ENCODE measurements around the gene SRRM5.
"Not testable (repeated sequence)": the region's sequence is repeated elsewhere in the genome, so short reads cannot be mapped to it uniquely, and the experiment has no call there.

SRRM5 gene

DNA sequence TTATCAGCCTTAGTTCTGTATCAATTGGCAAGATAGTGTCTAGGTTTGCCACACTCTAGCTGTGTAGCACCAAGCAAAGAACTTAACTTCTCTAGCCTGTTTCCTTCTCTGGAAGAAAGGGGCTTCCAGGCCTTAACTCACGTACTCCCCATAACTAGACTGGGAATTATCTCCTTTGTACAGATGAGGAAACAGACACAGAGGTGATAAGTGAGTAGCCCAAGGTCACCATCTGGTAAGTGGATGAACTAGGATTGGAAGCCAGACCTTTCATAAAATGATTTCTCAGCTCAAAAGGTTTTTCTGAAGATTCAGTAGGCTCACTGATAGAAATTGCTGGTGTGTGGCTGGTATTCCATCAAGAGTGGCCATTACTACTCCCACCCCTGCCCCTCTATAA lies 4.4 kb downstream of the SRRM5 start:
- DNase-seq (ENCODE audit: low read depth): no peak

DNA sequence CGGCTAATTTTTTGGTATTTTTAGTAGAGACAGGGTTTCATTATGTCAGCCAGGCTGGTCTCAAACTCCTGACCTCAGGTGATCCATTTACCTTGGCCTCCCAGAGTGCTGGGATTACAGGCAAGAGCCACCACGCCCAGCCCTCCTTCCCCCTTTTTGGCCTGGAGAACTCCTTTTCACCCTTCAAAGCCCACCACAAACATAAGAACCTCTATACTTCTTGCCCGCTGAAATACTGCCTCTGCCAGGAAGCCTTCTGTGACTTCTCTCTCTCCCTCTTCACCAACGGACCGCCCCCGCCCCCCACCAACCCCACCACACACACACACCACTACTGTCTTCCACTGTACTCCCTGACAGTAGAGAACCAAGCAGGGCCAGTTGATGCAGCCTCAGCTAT lies 5.1 kb downstream of the SRRM5 start:
- DNase-seq (ENCODE audit: low read depth): no peak

DNA sequence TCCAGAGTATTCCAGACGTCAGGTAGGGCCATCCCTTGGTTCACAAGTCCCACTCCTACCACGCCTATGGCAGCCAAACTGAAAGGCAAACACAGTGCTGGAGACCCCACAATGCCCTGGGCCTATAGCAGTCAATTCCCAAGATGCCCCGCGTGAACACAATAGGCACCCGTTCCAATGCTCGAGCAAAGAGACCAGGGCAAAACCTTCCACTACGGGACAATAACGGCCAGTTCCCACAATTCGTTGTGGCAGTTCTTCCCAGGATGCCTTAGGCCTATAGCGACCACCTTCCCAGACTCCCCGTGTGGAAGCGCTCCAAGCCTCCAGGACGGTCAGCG lies 7.0 kb downstream of the SRRM5 start:
- no peak for DNase-seq (ENCODE audit: low read depth)

DNA sequence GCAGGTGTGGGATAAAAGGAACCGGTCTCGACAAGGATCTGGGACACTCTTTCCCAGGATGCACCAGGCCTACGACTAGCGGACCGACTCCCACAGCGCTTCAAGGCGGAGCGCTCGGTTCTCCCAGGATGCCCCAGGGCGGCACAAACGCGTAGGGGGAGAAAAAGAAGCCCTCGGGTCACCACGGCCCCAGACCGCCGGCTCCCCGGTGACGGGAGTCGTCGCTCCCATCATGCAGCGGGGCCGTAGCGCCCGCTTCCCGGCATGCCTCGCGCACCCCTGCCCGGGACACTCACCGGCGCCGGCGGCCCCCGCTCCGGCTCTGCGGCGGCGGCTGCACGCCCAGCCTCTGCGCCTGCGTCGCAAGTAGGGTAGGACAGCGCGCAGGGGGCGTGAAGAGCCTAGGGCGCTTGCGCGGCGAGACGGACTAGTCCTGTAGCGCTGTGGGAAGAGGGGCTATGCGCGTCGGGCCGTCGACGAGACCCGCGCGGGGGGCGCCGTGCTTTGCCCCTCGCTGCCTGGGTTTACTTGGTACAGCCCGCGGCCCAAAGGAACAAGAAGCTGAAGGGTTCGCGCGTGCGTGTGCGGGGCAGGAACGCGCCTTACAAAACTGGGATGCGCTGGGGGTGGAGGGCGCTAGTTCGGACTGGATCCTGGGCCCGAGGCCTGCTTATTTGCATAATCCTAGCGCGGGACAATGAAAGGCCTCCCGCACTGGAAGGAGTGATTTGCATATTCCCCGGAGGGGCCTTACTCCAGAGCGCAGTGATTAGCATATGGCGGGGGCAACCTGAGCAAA lies 7.6 kb downstream of the SRRM5 start, which contains the start of gene ZNF428:
ZNF428 (minus strand) TSS at position 368 of the 799 bp plus-strand sequence. CDS start 5,325 bp downstream, outside the sequence.
- DNase-seq (ENCODE audit: low read depth): peak; percentile 10

DNA sequence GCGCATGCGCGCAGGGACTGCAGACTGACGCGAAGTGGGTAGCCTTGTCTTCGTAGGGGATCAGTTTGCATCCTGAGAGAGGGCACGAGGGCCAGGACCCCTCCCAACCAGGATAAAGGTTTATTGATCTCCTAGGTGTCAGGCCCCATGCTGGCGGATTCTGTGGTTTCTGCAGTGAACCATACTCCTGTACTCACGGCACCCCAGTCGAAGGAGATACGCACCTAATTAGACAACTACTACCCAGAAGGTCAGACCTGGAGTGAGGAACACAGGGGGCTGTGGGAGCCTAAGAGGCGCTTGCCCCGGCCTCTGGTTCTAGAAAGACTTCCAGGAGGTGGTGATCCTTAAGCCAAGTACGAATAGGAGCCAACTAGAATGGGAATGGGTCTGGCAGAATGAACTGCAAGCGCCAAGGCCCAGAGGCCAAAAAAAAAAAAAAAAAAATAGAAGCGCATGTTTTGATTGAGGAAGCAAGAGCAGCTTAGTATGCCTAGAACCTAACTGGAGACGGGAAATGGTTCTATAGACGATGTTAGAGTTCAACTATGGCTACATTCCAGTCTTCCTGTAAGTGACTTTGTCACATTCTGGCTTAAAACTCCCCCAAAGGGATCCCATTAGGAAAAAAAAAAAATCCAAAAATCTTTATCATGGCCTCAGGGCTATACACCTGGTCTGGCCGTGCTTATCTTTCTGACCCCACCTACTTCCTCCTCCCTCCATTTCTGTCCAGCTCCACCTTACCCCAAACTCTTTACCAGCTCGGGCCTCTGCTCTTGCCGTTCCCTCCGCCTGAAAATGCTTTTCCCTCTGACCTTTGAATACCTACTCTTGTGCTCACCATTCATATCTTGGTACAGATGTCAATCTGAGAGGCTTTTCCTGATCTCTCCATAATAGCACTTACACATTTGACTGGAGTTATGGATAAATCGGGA lies 8.4 kb downstream of the SRRM5 start:
- DNase-seq (ENCODE audit: low read depth): no peak

DNA sequence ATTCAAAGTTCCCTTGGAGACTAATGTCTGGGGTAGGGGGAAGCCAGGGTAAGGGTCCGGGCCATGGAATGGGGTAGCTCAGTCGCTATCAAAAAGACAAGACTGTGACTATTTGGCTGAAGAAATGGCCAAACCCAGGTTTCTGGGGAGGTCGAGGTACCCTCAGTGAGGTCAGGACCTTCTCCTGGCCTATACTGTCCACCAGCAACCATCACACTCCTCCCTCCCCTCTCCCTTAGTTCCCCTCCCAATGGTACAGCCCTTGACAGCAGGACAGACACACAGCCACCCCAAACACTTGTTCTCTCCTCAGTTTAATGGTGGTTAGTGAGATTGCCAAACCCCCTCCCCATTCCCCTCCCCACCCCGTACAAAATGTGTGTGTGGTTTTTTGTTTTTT lies 10.2 kb downstream of the SRRM5 start:
- DNase-seq (ENCODE audit: low read depth): no peak

DNA sequence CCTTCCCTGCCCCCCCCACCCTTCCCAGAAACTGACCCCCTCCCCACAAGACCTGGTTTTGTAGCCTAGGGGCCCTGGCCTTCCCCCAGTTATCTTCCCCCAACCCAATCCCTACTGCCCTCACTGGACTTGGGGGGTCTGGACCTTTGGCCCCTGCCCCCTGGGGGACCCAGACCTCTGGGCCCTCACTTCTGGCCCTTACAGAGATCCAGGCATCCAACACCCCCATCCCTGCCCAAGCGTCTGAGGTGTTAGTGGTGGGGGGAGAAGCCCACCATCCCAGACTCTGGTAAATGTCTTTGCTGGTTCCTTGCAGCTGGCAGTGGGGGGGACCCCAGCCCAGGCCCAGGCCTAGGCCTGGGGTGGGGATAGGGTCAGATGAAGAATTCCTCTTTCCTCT lies 11.1 kb downstream of the SRRM5 start:
- DNase-seq (ENCODE audit: low read depth): no peak

DNA sequence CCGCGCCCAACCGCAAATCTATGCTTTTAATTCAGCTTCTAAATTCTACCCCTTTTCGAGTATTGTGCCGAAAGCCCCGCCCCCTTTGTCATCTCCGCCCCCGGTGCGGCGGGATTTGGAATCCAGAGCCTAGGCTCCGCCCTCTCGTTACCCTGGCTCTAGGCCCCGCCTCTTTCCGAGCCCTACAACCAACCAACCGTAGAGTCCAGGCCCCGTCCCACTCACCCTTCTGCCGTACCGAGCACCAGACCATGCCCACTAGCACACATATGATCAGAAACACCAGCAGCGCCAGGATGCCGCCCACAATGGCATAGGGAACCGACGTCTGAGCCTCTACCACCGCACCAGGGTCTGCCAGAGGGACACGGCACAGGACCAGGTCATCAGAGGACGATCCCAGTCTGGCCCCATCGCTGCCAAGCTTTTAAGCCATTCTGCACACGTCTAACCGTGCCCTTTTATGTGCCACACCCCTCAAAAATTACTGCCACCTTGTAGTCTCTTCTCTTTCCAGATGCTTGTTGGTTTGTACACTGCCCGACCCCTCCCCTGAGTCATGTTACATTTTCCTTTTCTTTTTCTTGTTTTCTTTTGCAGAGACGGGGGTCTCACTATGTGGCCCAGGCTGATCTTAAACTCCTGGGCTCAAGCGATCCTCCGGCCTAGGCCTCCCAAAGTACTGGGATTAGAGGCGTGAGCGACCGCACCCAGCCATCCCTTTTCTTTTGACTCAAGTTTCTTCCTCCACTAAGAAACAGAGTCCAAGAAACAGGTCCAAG lies 12.2 kb downstream of the SRRM5 start:
- DNase-seq (ENCODE audit: low read depth): no peak

DNA sequence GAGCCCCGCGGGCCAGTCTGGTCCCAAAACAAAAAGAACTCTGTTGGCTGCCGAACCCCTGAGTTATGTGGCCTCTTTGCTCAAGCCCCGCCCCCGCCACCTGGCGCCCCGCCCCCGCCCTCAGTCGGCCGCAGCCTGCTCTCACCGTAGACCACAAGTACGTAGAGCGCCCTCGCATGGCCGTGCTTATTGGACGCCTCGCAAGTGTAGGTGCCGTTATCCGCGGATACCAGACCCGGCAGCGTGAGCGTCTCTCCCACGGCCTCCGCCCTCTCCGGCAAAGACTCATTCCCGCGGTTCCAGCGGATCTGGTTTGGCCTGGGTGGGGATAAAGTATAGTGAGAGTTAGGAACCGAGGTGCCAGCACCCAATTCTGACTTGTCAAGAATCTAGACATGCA lies 13.0 kb downstream of the SRRM5 start:
- DNase-seq (ENCODE audit: low read depth): no peak

DNA sequence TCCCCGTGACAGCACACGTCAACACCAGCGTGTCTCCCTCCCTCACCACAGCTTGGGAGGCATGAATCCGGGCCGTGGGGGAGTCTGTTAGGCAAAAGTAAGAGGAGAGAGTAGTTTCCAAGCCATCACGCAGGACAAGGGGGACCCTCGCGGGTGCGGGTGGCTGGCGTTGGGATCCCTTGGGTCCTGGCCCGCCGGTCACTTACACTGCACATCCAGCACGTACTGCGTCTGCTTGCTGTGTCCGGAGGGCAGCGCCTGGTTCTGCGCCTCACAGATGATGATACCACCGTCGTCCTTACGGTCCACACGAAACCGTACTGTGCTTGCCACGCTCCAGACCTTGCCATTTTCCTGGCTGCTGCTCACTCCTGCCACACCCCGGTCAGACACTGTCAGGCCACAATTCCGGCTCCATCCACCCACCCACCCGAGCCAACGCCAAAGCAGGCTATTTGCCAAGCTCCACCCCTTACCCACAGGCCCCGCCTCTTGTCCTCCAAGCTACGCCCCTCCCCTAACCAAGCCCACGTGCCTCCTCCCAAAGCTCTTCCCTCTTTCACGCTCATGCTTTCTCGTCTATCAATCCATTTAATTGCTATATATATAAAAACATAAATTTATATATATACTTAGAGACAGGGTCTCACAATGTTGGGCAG lies 14.2 kb downstream of the SRRM5 start:
- DNase-seq (ENCODE audit: low read depth): no peak

DNA sequence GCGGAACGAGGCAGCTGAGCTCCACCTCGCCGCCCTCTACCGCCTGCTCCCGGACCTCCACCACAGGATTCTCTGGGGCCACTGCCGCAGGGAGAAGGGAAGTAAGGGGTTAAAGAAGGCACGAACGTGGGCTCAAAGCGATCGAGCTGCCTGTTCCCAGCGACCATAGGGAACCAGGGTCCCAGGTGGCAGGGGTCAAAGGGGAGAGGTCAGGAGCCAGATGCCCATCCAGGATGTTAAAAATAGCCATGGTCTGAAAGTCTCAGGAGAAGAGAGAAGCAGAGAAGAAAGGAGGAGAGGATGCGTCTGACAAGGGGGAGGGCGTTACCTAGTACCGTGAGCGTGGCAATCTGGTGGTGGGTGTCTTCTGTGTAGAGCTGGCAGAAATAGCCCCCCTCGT lies 14.9 kb downstream of the SRRM5 start:
- DNase-seq (ENCODE audit: low read depth): no peak

DNA sequence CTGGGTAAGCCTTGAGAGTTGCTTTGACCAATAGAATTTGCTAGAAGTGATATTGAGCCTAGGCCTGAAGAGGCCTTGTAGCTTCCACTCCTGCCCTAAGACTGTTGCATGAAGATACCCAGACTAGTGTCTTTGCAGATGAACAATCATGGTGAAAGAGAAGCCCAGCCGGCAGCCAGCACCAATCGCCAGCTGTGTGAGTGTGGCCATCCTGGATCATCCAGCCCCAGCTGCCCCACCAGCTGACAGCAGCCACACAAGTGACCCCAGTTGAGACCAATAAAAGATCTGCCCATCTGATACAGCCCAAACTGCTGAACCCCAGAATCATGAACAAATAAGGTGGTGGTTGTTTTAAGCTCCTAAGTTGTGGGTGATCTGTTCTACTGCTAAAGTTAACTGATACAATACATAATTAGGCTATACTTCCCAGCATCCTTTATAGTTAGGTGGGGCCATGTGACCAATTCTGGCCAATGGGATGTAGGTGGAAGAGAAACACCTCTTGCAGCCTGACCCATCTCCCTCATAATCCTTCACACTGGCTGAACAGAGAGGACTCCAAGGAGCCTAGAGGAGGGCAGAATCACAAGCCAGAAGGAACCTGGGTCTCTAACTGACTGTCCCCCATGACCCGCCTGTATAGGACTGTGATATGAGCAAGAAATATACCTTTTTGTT lies 16.9 kb downstream of the SRRM5 start:
- DNase-seq (ENCODE audit: low read depth): no peak

DNA sequence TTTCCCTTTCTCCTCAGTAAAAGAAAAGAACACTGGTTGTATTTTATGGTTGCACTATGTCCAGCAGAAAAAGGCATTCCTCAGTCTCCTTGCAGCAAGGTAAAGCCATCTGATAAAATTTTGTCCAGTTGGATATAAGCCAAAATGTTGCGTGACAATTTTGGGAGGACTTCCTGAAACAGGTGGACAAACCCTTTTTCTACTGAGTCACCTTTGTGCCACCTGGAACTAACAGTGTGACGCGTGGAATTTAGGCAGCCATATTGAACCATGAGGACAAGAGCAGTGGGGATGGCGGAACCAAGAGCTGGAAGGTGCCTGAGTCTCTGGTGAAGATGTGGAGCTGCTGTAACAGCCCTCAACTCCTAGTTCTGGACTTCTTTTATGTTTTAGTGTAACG lies 19.6 kb downstream of the SRRM5 start:
- DNase-seq (ENCODE audit: low read depth): no peak

DNA sequence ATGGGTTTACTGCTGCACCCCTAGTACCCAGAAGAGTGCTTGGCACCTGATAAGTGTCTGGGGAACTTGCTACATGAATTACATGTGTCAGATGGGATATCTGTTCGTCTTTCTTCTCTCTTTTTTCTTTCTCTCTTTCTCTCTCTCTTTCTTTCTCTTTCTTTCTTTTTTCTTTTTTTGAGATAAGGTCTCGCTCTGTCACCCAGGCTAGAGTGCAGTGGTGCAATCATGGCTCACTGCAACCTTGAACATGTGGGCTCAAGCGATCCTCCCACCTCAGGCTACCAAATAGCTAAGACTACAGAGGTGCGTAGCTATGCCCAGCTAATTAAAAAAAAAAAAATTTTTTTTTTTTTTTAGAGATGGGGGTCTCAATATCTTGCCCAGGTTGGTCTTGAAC lies 21.6 kb downstream of the SRRM5 start:
- no peak for DNase-seq (ENCODE audit: low read depth)

DNA sequence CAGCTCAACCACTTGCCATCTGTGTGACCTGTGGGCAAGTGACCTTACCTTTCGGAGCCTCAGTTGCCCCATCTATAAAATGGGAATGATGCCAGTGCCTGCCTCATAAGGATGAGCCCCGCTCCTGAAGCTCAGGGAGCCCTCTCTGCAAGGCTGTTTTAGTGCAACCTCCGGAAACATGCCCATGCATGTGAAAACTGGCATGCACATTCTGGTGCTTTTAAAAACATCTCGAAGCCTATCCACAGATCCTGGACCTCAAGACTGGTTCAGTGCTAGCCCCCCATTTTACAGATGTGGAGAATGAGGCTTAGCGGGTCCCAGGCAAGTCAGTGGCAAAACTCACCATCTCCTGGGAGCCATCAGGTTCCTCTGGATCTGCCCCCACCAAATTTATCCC lies 22.2 kb downstream of the SRRM5 start:
- no peak for DNase-seq (ENCODE audit: low read depth)

DNA sequence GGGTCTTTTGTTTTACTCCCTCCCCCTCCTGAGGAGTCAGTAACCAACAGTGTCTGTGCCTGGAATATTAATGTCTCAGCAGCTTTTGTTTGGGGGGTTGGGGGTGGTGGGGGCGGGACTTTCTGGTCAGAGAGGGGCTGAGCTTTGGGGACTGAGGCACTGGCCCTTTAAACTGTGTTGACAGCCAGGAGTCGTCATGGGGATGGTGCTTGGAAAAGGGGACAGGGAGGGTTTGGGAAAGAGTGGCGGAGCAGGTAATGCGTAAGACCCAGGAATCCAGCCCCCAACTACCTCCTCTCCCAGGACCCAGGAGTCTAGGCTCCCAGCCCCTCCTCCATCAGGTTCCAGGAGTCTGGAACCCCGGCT lies 22.6 kb downstream of the SRRM5 start:
- DNase-seq (ENCODE audit: low read depth): no peak

DNA sequence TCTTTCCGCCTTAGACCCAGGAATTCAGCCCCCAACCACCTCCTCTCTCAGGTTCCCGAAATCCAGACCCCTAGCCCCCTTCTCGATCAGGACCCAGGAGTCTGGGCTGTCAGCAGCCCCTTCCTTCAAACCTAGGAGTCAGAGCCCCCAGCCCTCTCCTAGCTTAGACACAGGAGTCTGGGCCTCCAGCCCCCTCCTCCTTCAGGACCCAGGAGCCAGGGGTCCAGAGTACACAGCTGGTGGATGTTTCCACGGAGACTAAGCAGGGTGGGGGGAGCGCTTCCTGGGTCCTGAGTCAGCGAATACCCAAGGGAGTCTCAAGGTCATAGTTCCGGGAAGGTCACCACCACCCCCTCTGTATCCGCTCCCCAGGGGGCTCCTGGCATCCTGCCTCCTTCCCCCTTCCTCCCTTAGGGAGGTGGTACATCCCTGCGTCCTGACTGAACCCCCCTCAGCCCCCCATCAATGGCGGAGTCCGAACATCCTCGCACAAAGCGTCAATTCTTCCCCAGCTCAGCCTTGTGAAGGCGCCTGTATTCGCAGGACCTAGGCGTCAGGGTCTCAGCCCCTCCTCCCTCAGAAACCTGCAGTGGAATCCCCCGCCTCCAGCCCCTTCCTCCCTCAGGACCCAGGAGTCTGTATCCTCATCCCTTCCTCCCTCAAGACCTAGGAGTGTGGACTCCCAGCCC lies 23.1 kb downstream of the SRRM5 start:
- DNase-seq (ENCODE audit: low read depth): no peak

DNA sequence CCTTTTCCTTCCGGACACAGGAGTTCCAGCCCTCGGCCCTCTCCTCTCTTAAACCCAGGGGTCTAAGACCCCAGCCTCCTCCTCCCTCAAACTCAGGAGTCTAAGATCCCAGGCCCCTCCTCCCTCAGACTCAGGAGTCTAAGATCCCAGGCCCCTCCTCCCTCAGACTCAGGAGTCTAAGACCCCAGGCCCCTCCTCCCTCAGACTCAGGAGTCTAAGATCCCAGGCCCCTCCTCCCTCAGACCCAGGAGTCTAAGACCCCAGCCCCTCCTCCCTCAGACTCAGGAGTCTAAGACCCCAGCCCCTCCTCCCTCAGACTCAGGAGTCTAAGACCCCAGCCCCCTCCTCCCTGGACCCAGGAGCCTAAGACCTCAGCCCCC lies 23.7 kb downstream of the SRRM5 start:
- DNase-seq (ENCODE audit: low read depth): not testable (repeated sequence)

DNA sequence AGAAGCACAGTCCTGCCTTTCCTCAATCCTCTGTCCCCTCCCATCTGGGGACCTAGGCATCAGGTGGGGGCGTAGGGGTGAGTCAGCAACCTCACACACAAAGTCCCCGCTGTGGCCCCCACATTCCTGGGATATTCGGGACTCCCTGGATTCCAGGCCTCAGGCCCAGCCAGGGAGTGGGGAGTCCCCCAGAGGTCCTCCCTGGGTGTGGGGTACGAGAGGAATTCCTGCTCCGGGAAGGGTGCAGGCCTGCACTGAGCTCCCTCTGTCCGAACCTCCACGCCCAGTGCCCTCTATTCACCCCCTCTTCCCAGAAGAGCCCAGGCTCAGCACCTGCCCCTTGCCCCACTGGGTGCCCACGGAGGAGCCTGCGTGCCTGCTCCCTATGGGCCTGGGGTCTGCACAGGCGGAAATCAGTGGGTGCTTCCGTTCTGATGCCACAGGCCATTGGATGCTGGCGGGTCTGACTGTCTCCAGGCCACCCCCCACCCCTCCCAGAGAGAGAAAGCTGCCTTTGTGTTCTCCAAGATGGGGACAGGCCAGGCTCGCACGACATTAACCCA lies 24.3 kb downstream of the SRRM5 start:
- no peak for DNase-seq (ENCODE audit: low read depth)

DNA sequence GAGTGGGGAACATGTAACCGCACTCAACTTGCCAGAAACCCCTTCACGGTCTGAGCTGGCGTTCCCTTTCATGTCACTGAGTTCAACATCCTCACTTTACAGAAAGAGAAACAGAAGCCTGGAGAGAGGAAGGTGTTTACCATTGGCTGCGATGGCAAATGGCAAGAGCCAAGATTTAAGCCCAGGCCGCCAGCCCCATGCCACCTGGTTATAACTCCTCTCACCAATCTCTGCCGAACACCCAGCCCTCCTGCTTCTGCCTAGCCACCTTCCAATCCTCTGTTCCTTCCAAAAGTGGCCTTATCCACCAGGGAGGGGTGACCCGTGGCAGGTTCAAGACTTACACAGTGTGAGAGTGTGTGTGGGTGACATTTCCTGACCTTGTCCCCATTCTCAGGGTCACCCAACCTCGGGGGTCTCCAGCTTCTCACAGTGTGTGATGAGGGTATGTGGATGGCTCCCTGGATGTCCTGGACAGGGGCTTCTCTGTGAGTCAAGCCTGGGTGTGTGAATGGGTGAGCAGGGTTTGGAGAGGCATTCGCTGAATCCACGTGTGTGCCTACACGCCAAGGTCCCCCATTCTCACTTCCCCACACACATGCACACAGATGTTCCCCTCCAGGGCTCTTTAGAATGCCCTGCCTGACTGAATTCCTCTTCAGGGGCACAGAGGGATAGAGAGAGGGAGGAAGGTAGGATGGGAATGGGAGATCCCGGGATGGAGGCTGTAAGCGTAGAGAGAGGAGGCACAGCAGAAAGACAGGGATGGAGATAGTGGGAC lies 26.5 kb downstream of the SRRM5 start:
- DNase-seq (ENCODE audit: low read depth): no peak
